K562 (cell line): ENCODE data around the gene ANKRD10. TPM values are rescaled to one million over a fixed set of nuclear protein-coding genes. Genes with fewer than 3 reads are reported as not detected.

Source experiments
- AFF1 ChIP-seq, 2 experiments: fragments of 450-650 bp; IDR thresholded peaks; 2 replicates each; pipeline ENCODE4 v1.6.1; 2018; ENCODE audit warnings: mild to moderate bottlenecking in 2 of 2, low read depth in 1 of 2; ENCODE audit not compliant: partially characterized antibody in 2 of 2
- CBFA2T2 ChIP-seq: fragments of 450-650 bp; conservative IDR thresholded peaks from 2 replicates; pipeline ENCODE4 v1.6.1; 2017; ENCODE audit warnings: mild to moderate bottlenecking
- FOXK2 ChIP-seq, 2 experiments: fragments of 450-650 bp; IDR thresholded peaks in 1 of 2; conservative IDR thresholded peaks in 1 of 2; 2 replicates each; pipeline ENCODE4 v1.6.1; 2016; ENCODE audit warnings: low read depth in 2 of 2, mild to moderate bottlenecking in 1 of 2
- FOXP4 ChIP-seq: sonication (generic); formaldehyde crosslinking; IDR thresholded peaks from 2 replicates; pipeline ENCODE4 v1.8.0; 2022; ENCODE audit warnings: mild to moderate bottlenecking, missing genetic modification reagents, borderline replicate concordance
- GTF2B ChIP-seq: IDR thresholded peaks from 2 replicates; pipeline ENCODE4 v1.6.1; 2011; ENCODE audit not compliant: insufficient read length; ENCODE audit errors: extremely low read depth
- HLTF ChIP-seq: fragments of 450-650 bp; IDR thresholded peaks from 2 replicates; pipeline ENCODE4 v1.6.1; 2016
- ILK ChIP-seq: fragments of 450-650 bp; IDR thresholded peaks from 2 replicates; pipeline ENCODE4 v1.6.1; 2016; ENCODE audit warnings: missing genetic modification characterization, low read depth, mild to moderate bottlenecking, missing compliant biosample characterization, moderate library complexity, borderline replicate concordance
- KAT2B ChIP-seq: IDR thresholded peaks from one replicate; pipeline ENCODE4 v1.6.1; 2012; ENCODE audit warnings: low read depth, mild to moderate bottlenecking, control low read depth, inconsistent platforms, low read length, moderate library complexity
- MYC ChIP-seq, 2 experiments: fragments of 250-450 bp in 1 of 2; sonication (Bioruptor Pico) in 1 of 2; IDR thresholded peaks; 2 replicates each; pipeline versions ENCODE4 v1.5.1 to v1.6.1; 2012 to 2021; ENCODE audit warnings: low read depth in 2 of 2, borderline replicate concordance in 1 of 2, improper control_type of control experiment in 1 of 2, low read length in 1 of 2, mild to moderate bottlenecking in 1 of 2, moderate library complexity in 1 of 2
- STAT5B ChIP-seq: fragments of 250-450 bp; sonication (Bioruptor Pico); IDR thresholded peaks from 2 replicates; pipeline ENCODE4 v1.8.0; 2021; ENCODE audit warnings: mild to moderate bottlenecking, inconsistent platforms
- YBX1 ChIP-seq: fragments of 450-650 bp; IDR thresholded peaks from 2 replicates; pipeline ENCODE4 v1.7.1; 2016; ENCODE audit warnings: mild to moderate bottlenecking
- ZBTB49 ChIP-seq: sonication (generic); formaldehyde crosslinking; IDR thresholded peaks from 2 replicates; pipeline ENCODE4 v1.8.0; 2022; ENCODE audit warnings: missing genetic modification reagents, mild to moderate bottlenecking, borderline replicate concordance
- ZNF347 ChIP-seq: fragments of 450-650 bp; formaldehyde crosslinking; IDR thresholded peaks from 2 replicates; pipeline ENCODE4 v1.4.0; 2020; ENCODE audit warnings: low read depth, mild to moderate bottlenecking, moderate library complexity
- ZNF76 ChIP-seq: fragments of 250-450 bp; sonication (Bioruptor Pico); IDR thresholded peaks from 2 replicates; pipeline ENCODE4 v1.4.0; 2020; ENCODE audit warnings: mild to moderate bottlenecking, moderate library complexity, borderline replicate concordance
- ZNF785 ChIP-seq: fragments of 250-450 bp; sonication (Bioruptor Pico); IDR thresholded peaks from 2 replicates; pipeline ENCODE4 v1.4.0; 2020; ENCODE audit warnings: mild to moderate bottlenecking
- polyA plus RNA-seq, 8 experiments: library from polyadenylated mRNA; depleted of rRNA in 4 of 8; stranded (reverse) in 5 of 8; unstranded in 3 of 8; fragments of >200 nt; fragmentation: Nextera tagmentation in 2 of 8; fragmentation: Illumina TruSeq in 1 of 8; extraction: Ambion mirVana in 2 of 8; extraction: Trizol in 1 of 8; gene quantifications; 2 replicates each; pipeline versions ENCODE4 v1.2.1 to v1.2.3, GENCODE V29; 2011 to 2014; ENCODE audit warnings: inconsistent platforms in 1 of 8, missing spikeins in 1 of 8
- total RNA-seq, 7 experiments: library from RNA; depleted of rRNA in 6 of 7; stranded (reverse); fragments of >200 nt in 6 of 7; fragmentation: Illumina TruSeq in 2 of 7; extraction: Trizol in 2 of 7; gene quantifications; 2 replicates each; pipeline versions ENCODE4 v1.2.1 to v1.2.3, GENCODE V29; 2011 to 2021; ENCODE audit warnings: low replicate concordance in 1 of 7

Gene ANKRD10
- total and polyA plus RNA-seq, 9 of the 15 experiments (the other 6 are each of a cell fraction or from before 2014, with no cell fraction given) = 21.7 to 183 (median 45.0) TPM

- TF ChIP-seq ZBTB49 (CRISPR knock-in tag) = no peak
- TF ChIP-seq KAT2B = no peak
- TF ChIP-seq FOXP4 (CRISPR knock-in tag) = no peak; the same call in 1 of the 2 replicates
- TF ChIP-seq MYC (IDR thresholded peaks at IDR 0.05; ENCODE audit: low read depth, low read length) = peak; percentile 16
- peak; percentile 38; the same call in 1 of the 2 replicates for TF ChIP-seq MYC (CRISPR knock-in tag; IDR thresholded peaks at IDR 0.05; ENCODE audit: borderline replicate concordance, low read depth)
- no peak for TF ChIP-seq CBFA2T2
- no peak for TF ChIP-seq HLTF
- TF ChIP-seq YBX1 = no peak
- no peak for TF ChIP-seq ZNF347
- no peak for TF ChIP-seq FOXK2 (conservative IDR thresholded peaks at IDR 0.05 in 1 of 2, IDR thresholded peaks at IDR 0.05 in 1 of 2; ENCODE audit: low read depth in 2 of 2)
- no peak for TF ChIP-seq STAT5B (CRISPR knock-in tag)
- TF ChIP-seq ZNF785 = no peak
- TF ChIP-seq AFF1 (IDR thresholded peaks at IDR 0.05; ENCODE audit: low read depth in 1 of 2, partially characterized antibody in 2 of 2) = no peak
- no peak for TF ChIP-seq GTF2B
- no peak for TF ChIP-seq ILK (tag)
- no peak for TF ChIP-seq ZNF76
Measured at GRCh38 chr13:110914331-110915056, 375 bp downstream of the ANKRD10 start (continued).
